Fibroblast of lung (primary cell): ENCODE data around the gene CHSY1. TPM values are rescaled to one million over a fixed set of nuclear protein-coding genes. Genes with fewer than 3 reads are reported as not detected.

Experiments
- DNase-seq, 2 donors: peaks; one replicate each; pipeline versions ENCODE4 v3.0.0 to v3.0.0-alpha.2; 2010; ENCODE audit warnings: low read depth in 2 of 2
- H2AFZ ChIP-seq: 2 replicates; pipeline ENCODE4 v1.5.1; 2012; ENCODE audit warnings: low read length, control low read depth, inconsistent platforms
- H3K27ac ChIP-seq: 2 replicates; pipeline ENCODE4 v1.5.1; 2011; ENCODE audit warnings: low read length, control low read depth; ENCODE audit not compliant: insufficient read depth
- H3K27me3 ChIP-seq: 2 replicates; pipeline ENCODE4 v1.5.1; 2011; ENCODE audit warnings: mild to moderate bottlenecking, low read length; ENCODE audit not compliant: control insufficient read depth, insufficient read depth
- H3K36me3 ChIP-seq: 2 replicates; pipeline ENCODE4 v1.5.1; 2011; ENCODE audit warnings: low read length; ENCODE audit not compliant: control insufficient read depth, insufficient read depth
- H3K4me1 ChIP-seq: 2 replicates; pipeline ENCODE4 v1.5.1; 2011; ENCODE audit warnings: low read length; ENCODE audit not compliant: control insufficient read depth, insufficient read depth; ENCODE audit errors: extremely low read depth
- H3K4me2 ChIP-seq: 2 replicates; pipeline ENCODE4 v1.5.1; 2011; ENCODE audit warnings: low read length, control low read depth; ENCODE audit not compliant: insufficient read depth; ENCODE audit errors: extremely low read depth
- H3K4me3 ChIP-seq, 4 experiments: fragments of 200-600 bp in 1 of 4; sonication (generic) in 1 of 4; replicated peaks in 1 of 4; 2 replicates each; pipeline ENCODE4 v1.5.1; 2011 to 2016; ENCODE audit warnings: low read length in 4 of 4, low read depth in 3 of 4, mild to moderate bottlenecking in 3 of 4, control low read depth in 2 of 4, inconsistent platforms in 1 of 4, mixed read lengths in 1 of 4; ENCODE audit not compliant: insufficient read depth in 1 of 4; ENCODE audit errors: control extremely low read depth in 1 of 4
- H3K79me2 ChIP-seq: 2 replicates; pipeline ENCODE4 v1.5.1; 2012; ENCODE audit warnings: mild to moderate bottlenecking, low read length, inconsistent platforms; ENCODE audit not compliant: control insufficient read depth, insufficient read depth
- H3K9ac ChIP-seq: 2 replicates; pipeline ENCODE4 v1.5.1; 2011; ENCODE audit warnings: mild to moderate bottlenecking, low read length, control low read depth; ENCODE audit not compliant: insufficient read depth
- H3K9me3 ChIP-seq: 2 replicates; pipeline ENCODE4 v1.5.1; 2012; ENCODE audit warnings: low read depth, low read length; ENCODE audit not compliant: control insufficient read depth, insufficient read depth
- H4K20me1 ChIP-seq: 2 replicates; pipeline ENCODE4 v1.5.1; 2011; ENCODE audit warnings: low read length; ENCODE audit not compliant: control insufficient read depth, insufficient read depth; ENCODE audit errors: extremely low read depth
- CTCF ChIP-seq, 2 donors: IDR thresholded peaks in 1 of 2; conservative IDR thresholded peaks in 1 of 2; 1 replicate in 1 of 2; 2 replicates in 1 of 2; pipeline ENCODE4 v1.5.1; 2011 to 2012; ENCODE audit warnings: low read length in 2 of 2, control low read depth in 1 of 2, inconsistent platforms in 1 of 2, low read depth in 1 of 2, mild to moderate bottlenecking in 1 of 2
- EZH2 ChIP-seq: IDR thresholded peaks from 2 replicates; pipeline ENCODE4 v1.5.1; 2012; ENCODE audit warnings: low read length, control low read depth, mild to moderate bottlenecking; ENCODE audit errors: missing control alignments
- polyA plus RNA-seq, 2 donors: library from polyadenylated mRNA; depleted of rRNA in 1 of 2; stranded (reverse) in 1 of 2; unstranded in 1 of 2; fragments of >200 nt; gene quantifications; 2 replicates each; pipeline ENCODE4 v1.2.1, GENCODE V29; 2011 to 2012; ENCODE audit warnings: missing spikeins in 1 of 2
- total RNA-seq: library from RNA; depleted of rRNA; stranded (reverse); fragments of >200 nt; gene quantifications from 2 replicates; pipeline ENCODE4 v1.2.1, GENCODE V29; 2014

Gene CHSY1
- total and polyA plus RNA-seq, 2 donors (not counting 1 experiment from before 2014, with no cell fraction given) = 28.6 to 57.0 TPM

- DNase-seq = peak; percentile 97 to 99
- Histone ChIP-seq H3K4me1 (peaks cover 38% of the 10 kb centered on the region), H3K9ac (peak overlapping the region; percentile 94), H4K20me1 (no peaks in the 10 kb centered on the region), H3K9me3 (no peaks in the 10 kb centered on the region), H2AFZ (no peak overlapping the region), H3K4me2 (peak overlapping the region; percentile 95), H3K4me3 (peak overlapping the region; percentile 27 to 57 (median 44)), H3K79me2 (peaks cover 91% of the 10 kb centered on the region), H3K27me3 (no peaks in the 10 kb centered on the region), H3K36me3 (peaks cover 1% of the 10 kb centered on the region), H3K27ac (peak overlapping the region; percentile 98)
- TF ChIP-seq EZH2 (no peak), CTCF (conservative IDR thresholded peaks at IDR 0.05 in 1 of 2, IDR thresholded peaks at IDR 0.05 in 1 of 2; ENCODE audit: low read depth in 1 of 2, low read length in 2 of 2) (no peak)
These were observed 63.8 kb downstream of the CHSY1 start for GRCh38 chr15:101187820-101188636.

- Histone ChIP-seq H4K20me1 (no peaks in the 10 kb centered on the region), H3K4me1 (peaks cover 25% of the 10 kb centered on the region), H3K9ac (no peak overlapping the region), H3K4me2 (no peak overlapping the region), H3K27me3 (no peaks in the 10 kb centered on the region), H2AFZ (no peak overlapping the region), H3K9me3 (no peaks in the 10 kb centered on the region), H3K36me3 (peaks cover 1% of the 10 kb centered on the region), H3K4me3 (no peak overlapping the region), H3K79me2 (peaks cover 91% of the 10 kb centered on the region), H3K27ac (no peak overlapping the region)
- DNase-seq = no peak
- no peak for TF ChIP-seq EZH2
- no peak for TF ChIP-seq CTCF (conservative IDR thresholded peaks at IDR 0.05 in 1 of 2, IDR thresholded peaks at IDR 0.05 in 1 of 2; ENCODE audit: low read depth in 1 of 2, low read length in 2 of 2)
These were observed 66.1 kb downstream of the CHSY1 start for GRCh38 chr15:101185770-101186169.

- TF ChIP-seq EZH2 = no peak
- no peak for TF ChIP-seq CTCF (conservative IDR thresholded peaks at IDR 0.05 in 1 of 2, IDR thresholded peaks at IDR 0.05 in 1 of 2; ENCODE audit: low read depth in 1 of 2, low read length in 2 of 2)
- no peak overlapping the region for H3K4me3 ChIP-seq
- H4K20me1 ChIP-seq = no peaks in the 10 kb centered on the region
- H3K79me2 ChIP-seq = peaks cover 91% of the 10 kb centered on the region
- peaks cover 1% of the 10 kb centered on the region for H3K36me3 ChIP-seq
- no peaks in the 10 kb centered on the region for H3K9me3 ChIP-seq
- no peak overlapping the region for H2AFZ ChIP-seq
- H3K27ac ChIP-seq = peak overlapping the region; percentile 64
- H3K4me1 ChIP-seq = peaks cover 23% of the 10 kb centered on the region
- no peak for DNase-seq
- H3K4me2 ChIP-seq = no peak overlapping the region
- H3K9ac ChIP-seq = no peak overlapping the region
- H3K27me3 ChIP-seq = no peaks in the 10 kb centered on the region
These were observed 66.5 kb downstream of the CHSY1 start for GRCh38 chr15:101185336-101185735.
